Measurements from ENCODE around the gene ZNF644.

GRCh38 chr1:90977522-90977921 is 44.3 kb downstream of the ZNF644 start:
- TF ChIP-seq, protein P1, sequence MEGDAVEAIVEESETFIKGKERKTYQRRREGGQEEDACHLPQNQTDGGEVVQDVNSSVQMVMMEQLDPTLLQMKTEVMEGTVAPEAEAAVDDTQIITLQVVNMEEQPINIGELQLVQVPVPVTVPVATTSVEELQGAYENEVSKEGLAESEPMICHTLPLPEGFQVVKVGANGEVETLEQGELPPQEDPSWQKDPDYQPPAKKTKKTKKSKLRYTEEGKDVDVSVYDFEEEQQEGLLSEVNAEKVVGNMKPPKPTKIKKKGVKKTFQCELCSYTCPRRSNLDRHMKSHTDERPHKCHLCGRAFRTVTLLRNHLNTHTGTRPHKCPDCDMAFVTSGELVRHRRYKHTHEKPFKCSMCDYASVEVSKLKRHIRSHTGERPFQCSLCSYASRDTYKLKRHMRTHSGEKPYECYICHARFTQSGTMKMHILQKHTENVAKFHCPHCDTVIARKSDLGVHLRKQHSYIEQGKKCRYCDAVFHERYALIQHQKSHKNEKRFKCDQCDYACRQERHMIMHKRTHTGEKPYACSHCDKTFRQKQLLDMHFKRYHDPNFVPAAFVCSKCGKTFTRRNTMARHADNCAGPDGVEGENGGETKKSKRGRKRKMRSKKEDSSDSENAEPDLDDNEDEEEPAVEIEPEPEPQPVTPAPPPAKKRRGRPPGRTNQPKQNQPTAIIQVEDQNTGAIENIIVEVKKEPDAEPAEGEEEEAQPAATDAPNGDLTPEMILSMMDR (IDR thresholded peaks at IDR 0.05) = no peak
- no peak for TF ChIP-seq POLR2A (IDR thresholded peaks at IDR 0.05)

Data from heart left ventricle (tissue), 13 donors.